ENCODE results near the gene NPAS2. TPM values are rescaled to one million over a fixed set of nuclear protein-coding genes. Genes with fewer than 3 reads are reported as not detected.

NPAS2 gene
- total RNA-seq, 2 donors from 2014 or later = 1.1 to 1.6 TPM

DNA sequence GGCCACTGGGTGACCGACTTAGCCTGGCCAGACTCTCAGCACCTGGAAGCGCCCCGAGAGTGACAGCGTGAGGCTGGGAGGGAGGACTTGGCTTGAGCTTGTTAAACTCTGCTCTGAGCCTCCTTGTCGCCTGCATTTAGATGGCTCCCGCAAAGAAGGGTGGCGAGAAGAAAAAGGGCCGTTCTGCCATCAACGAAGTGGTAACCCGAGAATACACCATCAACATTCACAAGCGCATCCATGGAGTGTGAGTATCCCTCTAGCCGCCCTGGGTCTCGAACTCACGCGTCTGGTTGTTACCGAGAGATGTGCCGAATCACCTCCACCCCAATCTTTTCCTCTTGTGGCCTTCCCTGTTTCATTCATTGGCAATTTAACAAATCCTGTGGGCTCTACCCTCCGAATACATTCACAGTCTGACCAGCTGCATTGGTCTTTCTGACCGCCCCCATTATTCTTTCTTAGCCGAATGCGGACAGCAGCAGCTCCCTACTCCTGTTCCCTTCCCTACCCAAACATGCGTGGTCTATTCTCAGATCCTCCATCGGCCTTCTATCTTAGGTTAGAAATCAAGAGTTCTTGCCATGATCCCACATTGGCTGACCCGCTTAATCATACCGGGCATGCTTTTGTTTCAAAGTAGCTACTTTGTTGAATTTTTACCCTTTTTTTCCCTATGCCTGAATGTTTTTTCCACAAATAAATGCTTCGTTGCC, 182.8 kb downstream of the NPAS2 start:
- peaks cover 26% of the 10 kb centered on the region for H3K4me1 Mint-ChIP-seq
- TF ChIP-seq, protein P1, sequence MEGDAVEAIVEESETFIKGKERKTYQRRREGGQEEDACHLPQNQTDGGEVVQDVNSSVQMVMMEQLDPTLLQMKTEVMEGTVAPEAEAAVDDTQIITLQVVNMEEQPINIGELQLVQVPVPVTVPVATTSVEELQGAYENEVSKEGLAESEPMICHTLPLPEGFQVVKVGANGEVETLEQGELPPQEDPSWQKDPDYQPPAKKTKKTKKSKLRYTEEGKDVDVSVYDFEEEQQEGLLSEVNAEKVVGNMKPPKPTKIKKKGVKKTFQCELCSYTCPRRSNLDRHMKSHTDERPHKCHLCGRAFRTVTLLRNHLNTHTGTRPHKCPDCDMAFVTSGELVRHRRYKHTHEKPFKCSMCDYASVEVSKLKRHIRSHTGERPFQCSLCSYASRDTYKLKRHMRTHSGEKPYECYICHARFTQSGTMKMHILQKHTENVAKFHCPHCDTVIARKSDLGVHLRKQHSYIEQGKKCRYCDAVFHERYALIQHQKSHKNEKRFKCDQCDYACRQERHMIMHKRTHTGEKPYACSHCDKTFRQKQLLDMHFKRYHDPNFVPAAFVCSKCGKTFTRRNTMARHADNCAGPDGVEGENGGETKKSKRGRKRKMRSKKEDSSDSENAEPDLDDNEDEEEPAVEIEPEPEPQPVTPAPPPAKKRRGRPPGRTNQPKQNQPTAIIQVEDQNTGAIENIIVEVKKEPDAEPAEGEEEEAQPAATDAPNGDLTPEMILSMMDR (conservative IDR thresholded peaks at IDR 0.05) = no peak
- 1% methylated on average over 16 to 26 of the region's 26 CpGs for WGBS, 2 experiments (ENCODE audit: insufficient coverage in 1 of 2, insufficient read length in 1 of 2)
- peaks cover 3% of the 10 kb centered on the region for H3K9me3 Mint-ChIP-seq
- Histone ChIP-seq H3K27me3 (ENCODE audit: control insufficient read depth, insufficient read depth, low read length, poor library complexity, severe bottlenecking) (no peaks in the 10 kb centered on the region), H3K9me3 (ENCODE audit: control insufficient read depth, low read length) (no peaks in the 10 kb centered on the region), H3K4me3 (ENCODE audit: low read length) (peak overlapping the region; percentile 97), H3K4me1 (ENCODE audit: control insufficient read depth, insufficient read depth, low read length) (no peaks in the 10 kb centered on the region), H3K36me3 (ENCODE audit: control insufficient read depth, insufficient read depth, low read length) (peaks cover 52% of the 10 kb centered on the region), H3K9ac (ENCODE audit: extremely low read depth, low read length, poor library complexity, severe bottlenecking) (peak overlapping the region; percentile 99), H3K27ac (ENCODE audit: low read depth, low read length) (peak overlapping the region; percentile 94)
- H3K27me3 Mint-ChIP-seq (ENCODE audit: insufficient read depth) = peaks cover 2% of the 10 kb centered on the region
- peak overlapping the region; percentile 98 for H3K4me3 Mint-ChIP-seq
- H3K27ac Mint-ChIP-seq = peak overlapping the region; percentile 95
- H3K36me3 Mint-ChIP-seq (ENCODE audit: low read depth) = peaks cover 53% of the 10 kb centered on the region
- no peak for DNase-seq

GRCh38 chr2:101003278-101003775, 183.4 kb downstream of the NPAS2 start:
- no peaks in the 10 kb centered on the region for H3K27me3 ChIP-seq (ENCODE audit: control insufficient read depth, insufficient read depth, low read length, poor library complexity, severe bottlenecking)
- Mint-ChIP-seq H3K4me1 (peaks cover 27% of the 10 kb centered on the region), H3K36me3 (ENCODE audit: low read depth) (peaks cover 59% of the 10 kb centered on the region), H3K9me3 (peaks cover 3% of the 10 kb centered on the region), H3K27me3 (ENCODE audit: insufficient read depth) (peaks cover 2% of the 10 kb centered on the region), H3K4me3 (peak overlapping the region; percentile 98), H3K27ac (peak overlapping the region; percentile 95)
- 10 to 18% methylated on average over 4 to 12 of the region's 12 CpGs for WGBS, 2 experiments (ENCODE audit: insufficient coverage in 1 of 2, insufficient read length in 1 of 2)
- TF ChIP-seq, protein P1 (conservative IDR thresholded peaks at IDR 0.05) = no peak
- H3K4me3 ChIP-seq (ENCODE audit: low read length) = peak overlapping the region; percentile 97
- H3K9ac ChIP-seq (ENCODE audit: extremely low read depth, low read length, poor library complexity, severe bottlenecking) = peak overlapping the region; percentile 99
- DNase-seq = no peak
- no peak overlapping the region for H3K27ac ChIP-seq (ENCODE audit: low read depth, low read length)
- H3K4me1 ChIP-seq (ENCODE audit: control insufficient read depth, insufficient read depth, low read length) = no peaks in the 10 kb centered on the region
- H3K9me3 ChIP-seq (ENCODE audit: control insufficient read depth, low read length) = no peaks in the 10 kb centered on the region
- peaks cover 57% of the 10 kb centered on the region for H3K36me3 ChIP-seq (ENCODE audit: control insufficient read depth, insufficient read depth, low read length)

GRCh38 chr2:101004620-101005325, 184.8 kb downstream of the NPAS2 start:
- Histone ChIP-seq H3K4me3 (ENCODE audit: low read length) (peak overlapping the region; percentile 97), H3K4me1 (ENCODE audit: control insufficient read depth, insufficient read depth, low read length) (no peaks in the 10 kb centered on the region), H3K27me3 (ENCODE audit: control insufficient read depth, insufficient read depth, low read length, poor library complexity, severe bottlenecking) (no peaks in the 10 kb centered on the region), H3K36me3 (ENCODE audit: control insufficient read depth, insufficient read depth, low read length) (peaks cover 61% of the 10 kb centered on the region), H3K9ac (ENCODE audit: extremely low read depth, low read length, poor library complexity, severe bottlenecking) (no peak overlapping the region), H3K9me3 (ENCODE audit: control insufficient read depth, low read length) (no peaks in the 10 kb centered on the region), H3K27ac (ENCODE audit: low read depth, low read length) (no peak overlapping the region)
- peaks cover 70% of the 10 kb centered on the region for H3K36me3 Mint-ChIP-seq (ENCODE audit: low read depth)
- peak overlapping the region; percentile 89 for H3K27ac Mint-ChIP-seq
- peak overlapping the region; percentile 98 for H3K4me3 Mint-ChIP-seq
- peaks cover 2% of the 10 kb centered on the region for H3K27me3 Mint-ChIP-seq (ENCODE audit: insufficient read depth)
- TF ChIP-seq, protein P1 (conservative IDR thresholded peaks at IDR 0.05) = no peak
- no peak for DNase-seq
- peaks cover 27% of the 10 kb centered on the region for H3K4me1 Mint-ChIP-seq
- peaks cover 3% of the 10 kb centered on the region for H3K9me3 Mint-ChIP-seq
- WGBS, 2 experiments (ENCODE audit: insufficient coverage in 1 of 2, insufficient read length in 1 of 2) = 89 to 90% methylated on average over 9 to 12 of the region's 12 CpGs
